ENCODE results near the gene CYB5RL. TPM values are rescaled to one million over a fixed set of nuclear protein-coding genes. Genes with fewer than 3 reads are reported as not detected.

The CYB5RL gene
- polyA plus RNA-seq, 1 of the 3 experiments (the other 2 are of a cell fraction) = 3.3 TPM

- TF ChIP-seq, protein P1, sequence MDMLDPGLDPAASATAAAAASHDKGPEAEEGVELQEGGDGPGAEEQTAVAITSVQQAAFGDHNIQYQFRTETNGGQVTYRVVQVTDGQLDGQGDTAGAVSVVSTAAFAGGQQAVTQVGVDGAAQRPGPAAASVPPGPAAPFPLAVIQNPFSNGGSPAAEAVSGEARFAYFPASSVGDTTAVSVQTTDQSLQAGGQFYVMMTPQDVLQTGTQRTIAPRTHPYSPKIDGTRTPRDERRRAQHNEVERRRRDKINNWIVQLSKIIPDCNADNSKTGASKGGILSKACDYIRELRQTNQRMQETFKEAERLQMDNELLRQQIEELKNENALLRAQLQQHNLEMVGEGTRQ (IDR thresholded peaks at IDR 0.05; ENCODE audit: borderline replicate concordance, low read depth, low read length) = no peak
- TF ChIP-seq GABPA (IDR thresholded peaks at IDR 0.05; ENCODE audit: low read depth) (no peak), GATA2 (CRISPR knock-in tag; IDR thresholded peaks at IDR 0.05) (no peak), FOXM1 (IDR thresholded peaks at IDR 0.05; ENCODE audit: low read depth) (no peak)
Observed at GRCh38 chr1:54157401-54157800, 42.4 kb downstream of the CYB5RL start (continued).

GRCh38 chr1:54156986-54157385 lies 42.8 kb downstream of the CYB5RL start:
- H2AFZ ChIP-seq (ENCODE audit: low read depth) = no peak overlapping the region
- CTCF ChIA-PET = no interaction called here
- H3K4me1 ChIP-seq (ENCODE audit: control insufficient read depth in 1 of 2, insufficient read depth in 2 of 2, low read depth in 1 of 2, low read length in 1 of 2) = peaks cover 0 to 4% of the 10 kb centered on the region in 2 experiments; a peak in 2 of 4 replicates
- no peak for DNase-seq
- POLR2A ChIA-PET = no interaction called here
- H3K4me2 ChIP-seq = no peak overlapping the region
- H3K79me2 ChIP-seq (ENCODE audit: insufficient read depth) = no peaks in the 10 kb centered on the region
- H3K9ac ChIP-seq = no peak overlapping the region
- TF ChIP-seq CTCF (IDR thresholded peaks at IDR 0.05) = no peak
- no peak for TF ChIP-seq RAD21 (IDR thresholded peaks at IDR 0.05; ENCODE audit: low read length)
- TF ChIP-seq, protein P2, sequence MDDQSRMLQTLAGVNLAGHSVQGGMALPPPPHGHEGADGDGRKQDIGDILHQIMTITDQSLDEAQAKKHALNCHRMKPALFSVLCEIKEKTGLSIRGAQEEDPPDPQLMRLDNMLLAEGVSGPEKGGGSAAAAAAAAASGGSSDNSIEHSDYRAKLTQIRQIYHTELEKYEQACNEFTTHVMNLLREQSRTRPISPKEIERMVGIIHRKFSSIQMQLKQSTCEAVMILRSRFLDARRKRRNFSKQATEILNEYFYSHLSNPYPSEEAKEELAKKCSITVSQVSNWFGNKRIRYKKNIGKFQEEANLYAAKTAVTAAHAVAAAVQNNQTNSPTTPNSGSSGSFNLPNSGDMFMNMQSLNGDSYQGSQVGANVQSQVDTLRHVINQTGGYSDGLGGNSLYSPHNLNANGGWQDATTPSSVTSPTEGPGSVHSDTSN (IDR thresholded peaks at IDR 0.05) = no peak
- TF ChIP-seq EP300 (IDR thresholded peaks at IDR 0.05; ENCODE audit: borderline replicate concordance in 1 of 2, low read depth in 1 of 2, low read length in 1 of 2) = no peak
- H3K4me3 ChIP-seq (ENCODE audit: low read depth in 2 of 2, low read length in 1 of 2) = no peak overlapping the region
- no peaks in the 10 kb centered on the region for H3K27me3 ChIP-seq (ENCODE audit: insufficient read depth)
- H4K20me1 ChIP-seq (ENCODE audit: insufficient read depth) = no peaks in the 10 kb centered on the region
- H3K9me3 ChIP-seq = no peaks in the 10 kb centered on the region
- no peaks in the 10 kb centered on the region for H3K9me2 ChIP-seq
- H3K27ac ChIP-seq (ENCODE audit: low read depth in 2 of 2, low read length in 1 of 2) = no peak overlapping the region
- H3K36me3 ChIP-seq (replicated peaks in 1 of 2; ENCODE audit: control insufficient read depth in 1 of 2, insufficient read depth in 2 of 2, low read length in 1 of 2) = no peaks in the 10 kb centered on the region
- WGBS (ENCODE audit: low lambda C conversion rate) = 86% methylated on average over 7 of the region's 7 CpGs
- no peaks in the 10 kb centered on the region for H3F3A ChIP-seq (replicated peaks; ENCODE audit: insufficient read depth)

- no peaks in the 10 kb centered on the region for H3K36me3 ChIP-seq (replicated peaks in 1 of 2; ENCODE audit: control insufficient read depth in 1 of 2, insufficient read depth in 2 of 2, low read length in 1 of 2)
- H3K4me1 ChIP-seq (ENCODE audit: control insufficient read depth in 1 of 2, insufficient read depth in 2 of 2, low read depth in 1 of 2, low read length in 1 of 2) = peaks cover 0 to 4% of the 10 kb centered on the region in 2 experiments; a peak in 2 of 4 replicates
- ChIA-PET POLR2A (no interaction called here), CTCF (no interaction called here)
- no peaks in the 10 kb centered on the region for H3K79me2 ChIP-seq (ENCODE audit: insufficient read depth)
- no peaks in the 10 kb centered on the region for H3K9me2 ChIP-seq
- no peaks in the 10 kb centered on the region for H3K27me3 ChIP-seq (ENCODE audit: insufficient read depth)
- no peaks in the 10 kb centered on the region for H3F3A ChIP-seq (replicated peaks; ENCODE audit: insufficient read depth)
- no peak overlapping the region for H3K4me3 ChIP-seq (ENCODE audit: low read depth in 2 of 2, low read length in 1 of 2)
- H3K27ac ChIP-seq (ENCODE audit: low read depth in 2 of 2, low read length in 1 of 2) = no peak overlapping the region
- 68% methylated on average over 3 of the region's 3 CpGs for WGBS (ENCODE audit: low lambda C conversion rate)
- no peak for DNase-seq
- TF ChIP-seq FOXJ3 (CRISPR knock-in tag; IDR thresholded peaks at IDR 0.05) (no peak), POLR2AphosphoS5 (IDR thresholded peaks at IDR 0.05; ENCODE audit: low read depth, low read length) (no peak), EZH2phosphoT487 (IDR thresholded peaks at IDR 0.05; ENCODE audit: borderline replicate concordance, low read depth) (no peak), FOSL2 (IDR thresholded peaks at IDR 0.05; ENCODE audit: borderline replicate concordance, low read depth) (no peak), RCOR1 (IDR thresholded peaks at IDR 0.05; ENCODE audit: low read length) (no peak), RXRA (IDR thresholded peaks at IDR 0.05; ENCODE audit: borderline replicate concordance, low read depth) (no peak), JUND (IDR thresholded peaks at IDR 0.05) (no peak), NRF1 (IDR thresholded peaks at IDR 0.05; ENCODE audit: low read depth, low read length) (no peak), GATA2 (CRISPR knock-in tag; IDR thresholded peaks at IDR 0.05) (no peak), ZBTB33 (IDR thresholded peaks at IDR 0.05; ENCODE audit: borderline replicate concordance, low read depth) (no peak), MXI1 (IDR thresholded peaks at IDR 0.05; ENCODE audit: low read depth, low read length) (no peak)
- H4K20me1 ChIP-seq (ENCODE audit: insufficient read depth) = no peaks in the 10 kb centered on the region
- H3K4me2 ChIP-seq = no peak overlapping the region
- H3K9ac ChIP-seq = no peak overlapping the region
- H2AFZ ChIP-seq (ENCODE audit: low read depth) = no peak overlapping the region
- no peaks in the 10 kb centered on the region for H3K9me3 ChIP-seq
Observed at GRCh38 chr1:54156201-54156600, 43.6 kb downstream of the CYB5RL start.

All from SK-N-SH (cell line).